ENCODE measurements around the gene PPM1L.
"Not testable (repeated sequence)": the region's sequence is repeated elsewhere in the genome, so short reads cannot be mapped to it uniquely, and the experiment has no call there.

Gene PPM1L

DNA sequence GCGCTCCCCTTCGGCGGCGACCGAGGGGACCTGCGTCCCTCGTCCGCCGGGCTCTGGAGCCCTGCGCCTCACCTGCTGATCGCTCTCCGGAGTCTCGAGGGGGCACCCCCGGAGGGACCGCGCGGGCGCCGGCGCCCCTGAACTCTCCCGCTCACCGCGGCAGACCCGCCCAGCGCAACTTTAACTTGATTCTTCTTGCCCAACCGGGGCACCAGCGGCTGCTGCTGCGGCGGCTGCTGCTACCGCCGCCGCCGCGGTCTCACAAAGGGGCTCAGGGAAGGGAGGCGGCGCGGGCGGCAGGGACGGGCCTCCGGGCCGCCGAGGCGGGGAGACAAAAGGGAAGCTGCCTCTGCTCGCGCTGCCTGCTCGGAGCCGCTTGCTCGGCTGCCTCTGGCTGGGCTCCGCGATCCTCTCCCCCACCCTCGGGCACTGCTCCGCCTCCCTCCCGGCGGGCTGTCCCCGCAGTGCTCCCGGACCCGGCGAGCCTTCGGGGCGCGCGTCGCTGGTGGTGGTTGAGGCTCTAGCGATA, at the start of gene PPM1L:
Gene PPM1L (plus strand): TSS at position 456 of the 529 bp plus-strand sequence.
- peak; percentile 40 to 46 for DNase-seq

DNA sequence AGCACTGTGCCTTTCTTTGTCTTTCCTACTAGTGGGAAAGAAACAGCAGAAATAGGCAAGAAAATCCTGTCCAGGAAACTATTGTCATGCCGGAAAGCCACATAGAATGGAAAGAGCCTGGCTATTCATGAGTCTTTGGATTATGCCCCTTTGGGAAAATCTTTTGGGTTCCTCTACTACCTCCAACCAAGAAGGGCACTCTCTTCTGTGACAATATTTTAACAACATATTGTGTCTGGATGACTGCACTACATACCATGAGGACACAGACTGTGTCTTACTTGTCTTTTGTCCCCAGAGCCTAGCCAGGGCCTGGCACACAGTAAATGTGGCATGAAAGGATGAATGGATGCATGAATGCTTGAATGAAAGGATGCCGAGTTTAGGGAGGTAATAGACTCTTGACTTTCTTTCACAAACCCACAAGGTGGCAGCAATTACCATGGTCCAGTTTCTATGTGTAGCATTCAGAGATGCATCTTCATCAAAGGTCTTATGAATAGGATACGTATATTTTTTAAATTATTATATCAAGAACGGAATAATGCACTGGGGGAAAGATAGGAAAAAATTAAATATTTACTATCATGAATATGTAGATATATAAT, 48.7 kb upstream of the PPM1L start:
- DNase-seq = peak in 1 of 2 donors; percentile 8

DNA sequence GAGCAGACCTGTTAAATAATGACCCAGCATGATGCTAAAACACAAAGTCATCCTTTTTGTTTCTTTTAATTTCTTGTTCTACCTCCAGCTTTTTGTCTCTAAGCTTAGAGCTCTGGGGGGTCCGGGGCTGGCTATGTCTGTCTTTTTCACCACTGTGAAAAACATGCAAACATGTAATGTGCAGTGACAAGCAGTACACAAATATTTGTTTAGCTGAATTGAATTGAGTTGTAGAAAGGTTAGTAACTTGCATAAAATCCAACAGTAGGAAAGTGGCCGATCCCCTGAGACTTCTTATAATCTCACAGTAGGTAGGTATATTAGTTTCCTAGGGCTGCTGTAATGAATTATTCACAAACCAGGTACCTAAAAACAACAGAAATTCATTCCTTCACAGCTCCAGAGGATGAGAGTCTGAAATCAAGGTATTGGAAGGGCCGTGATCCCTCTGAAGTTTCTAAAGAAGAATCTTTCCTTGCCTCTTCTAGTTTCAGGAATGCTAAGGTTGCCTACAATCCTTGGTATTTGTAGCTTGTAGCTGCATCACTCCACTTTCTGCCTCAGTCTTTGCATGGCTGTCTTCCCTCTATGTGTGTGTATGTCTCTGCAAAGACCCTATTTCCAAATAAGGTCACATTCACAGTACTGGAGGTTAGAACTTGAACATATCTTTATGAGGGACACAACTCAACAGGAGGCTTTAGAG, 46.4 kb upstream of the PPM1L start:
- DNase-seq = no peak

DNA sequence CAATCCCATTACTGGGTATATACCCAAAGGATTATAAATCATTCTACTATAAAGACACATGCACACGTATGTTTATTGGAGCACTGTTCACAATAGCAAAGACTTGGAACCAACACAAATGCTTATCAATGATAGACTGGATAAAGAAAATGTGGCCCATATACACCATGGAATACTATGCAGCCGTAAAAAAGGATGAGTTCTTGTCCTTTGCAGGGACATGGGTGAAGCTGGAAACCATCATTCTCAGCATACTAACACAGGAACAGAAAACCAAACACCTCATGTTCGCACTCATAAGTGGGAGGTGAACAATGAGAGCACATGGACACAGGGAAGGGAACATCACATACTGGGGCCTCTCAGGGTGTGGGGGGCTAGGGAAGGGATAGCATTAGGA, 42.9 kb upstream of the PPM1L start:
- not testable (repeated sequence) for DNase-seq

DNA sequence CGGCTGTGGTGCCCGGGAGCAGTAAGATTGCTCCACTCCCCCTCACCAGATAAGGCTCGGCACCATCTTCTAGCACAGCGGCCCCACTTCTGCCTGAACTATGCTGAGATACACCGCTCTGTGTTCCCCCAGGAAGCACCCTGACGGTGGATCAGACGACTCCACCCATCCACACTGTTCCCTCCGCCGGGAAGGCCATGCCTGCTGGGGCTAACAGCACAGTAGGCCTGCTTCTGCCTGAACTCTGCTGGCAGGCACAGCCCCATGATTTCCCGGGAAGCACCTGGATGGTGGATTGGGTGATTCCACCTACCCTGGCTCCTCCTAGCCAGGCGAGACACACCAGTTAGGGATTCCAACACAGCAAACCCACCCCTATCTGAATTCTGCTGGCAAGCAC, 36.3 kb upstream of the PPM1L start:
- DNase-seq = no peak

DNA sequence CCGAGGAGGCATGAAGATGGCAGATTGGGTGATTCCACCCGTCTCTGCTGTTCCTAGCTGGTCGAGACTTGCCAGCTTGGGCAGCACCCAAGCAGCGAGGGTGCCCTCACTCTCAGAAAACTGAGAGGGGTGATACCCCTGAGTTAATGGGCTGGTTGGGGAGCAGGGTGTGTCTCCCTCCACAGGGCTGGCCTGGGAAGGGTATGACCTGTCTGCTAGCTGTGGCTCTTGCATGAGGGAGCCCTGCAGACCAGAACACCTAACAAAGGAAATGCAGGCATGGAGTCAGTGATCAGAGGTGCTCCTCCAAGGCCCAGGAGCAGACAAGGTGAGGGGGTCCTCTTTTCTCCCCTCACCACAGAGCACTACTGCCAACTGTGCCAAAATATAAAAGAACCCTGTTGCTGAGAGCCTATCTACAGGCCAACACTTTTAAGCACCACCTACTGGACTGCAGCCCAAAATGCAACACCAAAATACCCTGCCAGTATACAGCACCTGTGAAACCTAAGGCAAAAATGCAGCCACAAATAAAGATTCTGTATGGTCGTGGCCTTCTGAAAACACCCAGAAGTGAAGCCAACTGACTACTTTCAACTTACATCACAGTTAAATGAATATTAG, 35.8 kb upstream of the PPM1L start:
- no peak for DNase-seq

DNA sequence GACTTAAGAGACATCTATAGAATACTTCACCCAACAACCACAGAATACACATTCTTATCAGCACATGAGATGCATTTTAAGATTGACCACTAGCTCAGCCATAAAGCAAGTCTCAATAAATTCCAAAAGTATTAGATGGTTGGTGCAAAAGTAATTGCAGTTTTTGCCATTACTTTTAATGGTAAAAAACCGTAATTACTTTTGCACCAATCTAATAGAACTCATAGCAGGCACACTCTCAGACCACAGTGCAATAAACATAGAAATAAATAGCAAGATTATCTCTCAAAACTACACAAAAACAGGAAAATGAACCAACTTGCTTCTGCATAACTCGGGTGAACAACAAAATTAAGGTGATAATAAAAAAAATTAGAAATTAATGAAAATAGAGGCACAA, 33.7 kb upstream of the PPM1L start:
- DNase-seq = no peak

DNA sequence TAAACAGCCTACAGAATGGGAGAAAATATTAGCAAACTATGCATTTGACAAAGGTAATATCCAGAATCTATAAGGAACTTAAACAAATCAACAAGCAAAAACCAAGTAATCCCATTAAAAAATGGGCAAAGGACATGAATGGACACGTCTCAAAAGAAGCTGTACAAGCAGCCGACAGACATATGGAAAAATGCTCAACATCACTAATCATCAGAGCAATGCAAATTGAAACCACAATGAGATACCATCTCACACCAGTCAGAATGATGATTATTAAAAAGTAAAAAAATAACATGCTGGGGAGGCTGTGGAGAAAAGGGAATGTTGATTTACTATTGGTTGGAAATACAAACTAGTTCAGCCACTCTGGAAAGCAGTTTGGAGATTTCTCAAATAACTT, 30.7 kb upstream of the PPM1L start:
- no peak for DNase-seq

DNA sequence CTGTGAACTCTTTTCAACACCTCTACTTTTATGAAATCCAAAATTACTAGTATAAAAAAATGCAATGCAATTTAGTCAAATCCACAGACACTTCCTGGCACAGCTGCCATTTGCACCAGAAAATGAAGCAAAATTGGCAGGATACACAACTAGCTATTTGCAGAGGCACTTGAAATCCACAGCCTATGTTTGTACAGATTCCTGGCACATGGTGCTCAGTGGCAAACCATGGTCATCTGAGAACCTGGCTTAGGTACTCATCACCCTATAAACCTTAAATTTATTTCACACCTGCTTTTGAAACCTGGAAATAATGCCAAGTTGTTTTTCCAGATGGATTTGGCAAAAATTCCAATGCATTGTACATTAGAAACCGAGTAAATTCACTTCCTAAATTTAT, 20.2 kb upstream of the PPM1L start:
- no peak for DNase-seq

DNA sequence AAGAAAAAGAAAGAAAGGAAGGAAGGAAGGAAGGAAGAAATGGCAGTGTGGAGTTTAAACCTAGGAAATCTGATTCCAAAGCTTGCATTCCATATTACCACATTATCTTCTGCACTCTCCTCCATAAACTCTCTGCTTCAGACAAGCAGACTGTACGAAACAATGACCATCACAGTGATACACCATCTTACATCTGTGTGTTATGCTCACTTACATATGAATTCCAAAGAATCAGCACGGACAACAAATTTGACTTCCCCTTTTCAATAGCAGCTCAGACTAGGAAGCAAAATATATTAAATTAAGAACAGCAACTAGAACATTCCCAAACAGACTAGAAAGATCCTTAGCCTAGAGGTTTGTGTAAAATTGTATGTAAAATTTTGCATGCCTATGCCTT, 18.0 kb upstream of the PPM1L start:
- DNase-seq = no peak

DNA sequence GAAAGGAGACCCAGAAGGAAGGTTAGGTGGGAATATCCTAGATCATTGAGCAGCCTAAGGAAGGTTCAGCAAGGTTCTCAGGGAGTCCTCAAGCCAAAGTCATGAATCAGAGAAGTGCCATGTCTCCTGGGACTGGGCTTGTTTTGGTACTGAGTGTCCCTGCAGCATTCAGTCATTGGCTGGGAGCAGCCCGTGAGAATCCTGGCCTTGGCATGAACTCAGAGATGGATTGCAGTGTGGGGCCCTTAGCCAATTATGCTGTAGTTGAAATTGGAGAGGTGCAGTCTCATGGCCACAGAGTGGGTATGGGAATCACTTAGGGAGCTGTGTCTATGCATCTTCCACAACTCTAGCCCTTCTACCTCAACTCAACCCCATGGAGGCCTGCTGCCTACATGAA, 17.0 kb upstream of the PPM1L start:
- DNase-seq = no peak

DNA sequence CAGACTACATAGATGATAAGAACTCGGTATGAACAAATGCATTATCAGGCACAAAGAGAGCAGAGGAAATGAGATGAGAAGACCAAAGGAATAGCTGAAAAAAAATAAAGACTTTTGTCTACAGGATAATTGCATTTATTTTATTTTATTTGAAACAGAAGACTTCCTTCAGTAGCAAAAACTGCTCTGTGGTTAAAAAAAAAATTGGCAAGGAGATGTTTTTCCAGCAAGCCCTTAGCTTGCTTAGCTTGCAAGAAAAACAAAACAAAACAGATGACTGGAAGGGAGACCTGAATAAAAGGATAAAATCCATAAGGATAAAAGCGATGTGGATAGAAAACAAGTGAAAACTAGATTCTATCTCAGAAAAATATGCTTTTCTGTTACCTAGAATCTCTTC, 9.1 kb upstream of the PPM1L start:
- no peak for DNase-seq

DNA sequence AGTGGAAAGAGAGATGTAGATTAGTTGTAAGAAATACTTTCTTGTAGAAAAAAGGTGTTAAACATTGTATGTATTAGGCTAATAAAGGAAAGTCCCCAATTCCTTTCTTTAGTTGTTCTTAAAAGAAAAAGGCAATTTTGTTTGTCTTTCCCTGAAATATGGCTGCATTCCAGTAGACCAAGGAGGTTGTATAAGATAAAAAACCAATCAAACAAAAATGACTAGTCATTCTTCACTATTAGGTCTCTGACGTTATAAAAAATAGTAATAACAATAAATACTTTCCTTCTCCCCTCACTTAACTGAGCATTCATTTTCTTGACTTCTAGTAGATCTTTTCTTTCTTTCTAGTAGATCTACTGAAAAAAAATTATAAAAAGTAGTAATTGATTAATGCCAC, 8.6 kb upstream of the PPM1L start:
- DNase-seq = no peak

DNA sequence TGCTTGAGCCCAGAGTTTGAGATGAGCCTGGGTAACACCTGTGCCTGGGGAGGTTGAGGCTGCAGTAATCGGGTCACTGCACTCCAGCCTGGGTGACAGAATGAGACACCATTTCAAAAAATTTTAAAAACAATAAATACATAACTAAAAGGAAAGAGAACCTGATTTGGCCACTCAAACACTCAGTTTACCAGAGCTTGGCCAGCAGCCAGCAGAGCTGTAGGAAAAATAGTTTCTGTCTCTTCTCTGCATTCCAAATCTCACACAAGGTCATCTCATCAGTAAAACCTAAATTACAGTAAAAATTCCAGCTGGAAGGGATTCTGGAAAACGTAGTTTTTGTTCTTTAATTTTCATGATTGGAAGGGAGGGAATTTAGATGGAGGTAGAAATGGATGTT, 7.8 kb upstream of the PPM1L start:
- no peak for DNase-seq

DNA sequence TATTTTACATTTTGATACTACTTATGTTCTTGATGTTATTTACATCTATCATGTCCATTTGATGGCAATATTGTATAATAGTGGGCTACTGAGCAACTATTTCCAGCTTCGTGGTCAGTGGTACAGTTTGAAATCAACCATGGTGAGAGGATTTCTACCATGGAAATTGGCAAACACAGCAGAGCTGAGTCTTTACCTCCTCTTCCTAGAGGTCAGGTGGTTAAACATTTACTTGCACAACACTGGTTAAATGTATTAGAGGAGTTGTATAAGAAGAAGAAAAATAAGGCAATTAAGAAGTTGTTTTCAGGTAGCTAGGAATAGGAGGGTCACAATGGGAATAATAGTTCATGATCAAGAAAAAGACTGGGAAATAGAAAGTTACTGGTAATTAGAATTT, 7.2 kb upstream of the PPM1L start:
- DNase-seq = no peak

DNA sequence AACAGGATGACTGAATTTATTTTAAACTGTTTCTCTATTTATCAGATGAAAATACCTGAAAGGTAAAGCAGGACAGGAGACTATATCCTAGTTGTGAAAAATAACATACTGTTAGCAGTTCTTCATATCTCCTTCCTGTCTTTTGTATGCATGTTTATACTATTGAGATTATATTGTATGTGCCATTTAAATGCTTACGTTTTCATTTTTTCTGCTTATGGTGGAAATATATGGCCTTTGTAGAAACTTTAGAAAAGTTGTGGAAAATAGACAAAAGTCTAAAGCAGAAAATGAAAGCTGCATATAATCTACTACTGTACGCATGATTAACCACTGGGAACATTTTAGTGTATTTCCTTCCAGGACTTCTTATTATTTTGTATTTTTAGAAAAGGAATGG, 2.1 kb upstream of the PPM1L start:
- DNase-seq = no peak

DNA sequence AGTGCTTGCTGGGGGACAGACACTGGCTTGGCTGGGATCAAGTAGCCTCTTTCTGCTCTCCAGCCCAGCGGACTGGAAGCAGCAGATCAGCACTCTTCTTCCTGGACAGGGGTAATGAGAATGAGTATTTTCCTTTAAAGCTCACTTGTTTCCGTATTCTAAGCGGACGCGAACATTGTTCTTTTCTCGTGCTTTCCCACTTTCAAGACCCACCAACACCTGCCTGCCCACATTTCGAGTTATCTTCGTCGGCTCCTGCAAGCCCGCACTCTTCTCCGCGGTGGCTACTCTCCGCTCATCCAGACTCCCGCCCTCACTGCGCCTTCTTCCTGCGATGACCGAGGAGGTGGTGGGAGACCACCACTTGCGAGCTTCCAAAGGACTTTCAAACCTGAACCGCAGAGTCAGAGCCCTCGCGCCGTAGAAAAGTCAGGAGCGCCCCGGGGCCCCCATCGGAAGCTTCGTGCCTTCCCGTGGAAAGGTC, 1.6 kb upstream of the PPM1L start:
- peak in 1 of 2 donors; percentile 1 for DNase-seq

DNA sequence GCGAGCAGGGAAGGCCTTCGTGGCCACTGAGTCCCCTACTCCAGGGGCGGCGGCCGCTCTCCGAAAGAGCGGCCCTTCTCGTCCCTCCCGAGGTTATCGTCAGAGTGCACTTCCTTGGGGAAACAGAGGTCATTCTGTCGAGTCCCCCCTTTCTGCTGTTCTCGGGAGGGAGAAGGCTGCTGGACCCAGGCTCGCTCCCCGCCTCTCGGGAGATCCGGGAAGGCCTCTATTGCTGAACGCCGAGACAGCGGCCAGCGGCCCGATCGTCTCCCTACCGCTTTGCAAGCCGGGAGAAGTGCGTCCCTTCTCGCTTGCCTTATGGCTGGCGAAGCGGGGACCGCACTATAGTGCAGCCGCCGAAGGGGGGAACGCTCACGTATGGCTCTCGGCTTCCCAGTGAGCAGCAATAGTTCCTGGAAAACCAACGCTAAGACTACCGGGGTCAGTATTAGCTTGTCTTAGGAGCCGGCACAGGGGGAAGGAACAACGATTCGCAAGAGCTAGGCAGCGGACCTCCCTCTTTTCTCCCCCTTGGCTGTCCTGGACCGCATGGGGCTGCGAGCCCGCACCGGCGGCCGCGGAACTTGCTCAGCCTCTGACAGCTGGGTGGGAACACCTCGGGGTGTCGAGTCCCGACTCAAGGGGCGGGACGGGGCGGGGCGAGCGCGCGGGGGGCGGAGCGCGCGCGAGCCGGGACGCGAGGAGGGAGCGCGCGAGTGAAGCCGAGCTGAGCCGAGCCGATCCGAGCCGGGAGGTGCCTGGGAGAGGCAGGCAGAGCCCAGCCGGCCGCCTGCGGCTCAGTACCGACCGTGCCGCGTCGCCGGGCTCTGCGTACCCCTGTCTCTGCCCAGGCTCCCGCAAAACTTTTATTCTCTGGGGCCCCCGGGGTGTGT, 930 bp upstream of the PPM1L start:
- peak; percentile 80 to 87 for DNase-seq

DNA sequence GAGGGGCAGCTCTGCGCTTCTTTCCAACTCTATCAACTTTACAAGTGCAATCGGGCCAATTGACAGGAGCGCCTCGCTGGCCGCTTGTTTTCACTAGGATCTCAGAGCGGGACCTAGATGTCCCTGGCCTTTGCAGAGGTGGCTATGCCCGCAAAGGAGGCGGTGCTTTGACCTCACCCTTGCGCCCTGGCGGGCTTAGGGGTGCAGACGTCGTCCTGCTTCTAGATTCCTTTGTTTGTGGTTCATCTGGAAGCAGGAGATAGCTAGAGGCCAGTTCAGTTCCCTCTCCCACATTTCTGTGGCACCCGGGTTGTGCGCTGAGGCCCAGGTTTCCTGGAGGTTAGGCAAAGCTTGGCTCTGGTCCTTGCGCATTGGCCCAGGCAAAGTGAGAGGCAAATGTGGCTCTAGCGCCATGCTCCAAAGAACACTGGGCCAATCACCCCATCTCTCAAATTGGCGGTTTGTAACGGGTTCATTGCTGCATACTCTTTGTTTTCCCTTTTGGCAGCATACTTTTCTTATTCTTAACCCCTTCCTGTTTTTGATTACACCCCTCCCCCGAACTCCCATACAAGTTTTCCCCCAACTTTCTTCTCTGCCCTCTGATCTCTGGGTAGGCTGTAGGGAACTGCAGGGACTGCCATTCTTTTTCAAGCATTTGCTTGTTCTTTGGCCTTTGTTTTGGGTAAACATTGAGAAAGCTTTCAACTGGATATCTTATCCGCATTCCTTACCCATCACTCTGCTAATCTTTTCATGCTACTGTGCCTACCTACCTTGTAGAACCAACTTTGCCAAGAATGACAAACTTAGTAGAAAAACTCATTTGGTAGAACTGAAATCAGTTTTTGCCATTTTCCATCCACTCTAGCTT, 1.4 kb downstream of the PPM1L start:
- DNase-seq = no peak

DNA sequence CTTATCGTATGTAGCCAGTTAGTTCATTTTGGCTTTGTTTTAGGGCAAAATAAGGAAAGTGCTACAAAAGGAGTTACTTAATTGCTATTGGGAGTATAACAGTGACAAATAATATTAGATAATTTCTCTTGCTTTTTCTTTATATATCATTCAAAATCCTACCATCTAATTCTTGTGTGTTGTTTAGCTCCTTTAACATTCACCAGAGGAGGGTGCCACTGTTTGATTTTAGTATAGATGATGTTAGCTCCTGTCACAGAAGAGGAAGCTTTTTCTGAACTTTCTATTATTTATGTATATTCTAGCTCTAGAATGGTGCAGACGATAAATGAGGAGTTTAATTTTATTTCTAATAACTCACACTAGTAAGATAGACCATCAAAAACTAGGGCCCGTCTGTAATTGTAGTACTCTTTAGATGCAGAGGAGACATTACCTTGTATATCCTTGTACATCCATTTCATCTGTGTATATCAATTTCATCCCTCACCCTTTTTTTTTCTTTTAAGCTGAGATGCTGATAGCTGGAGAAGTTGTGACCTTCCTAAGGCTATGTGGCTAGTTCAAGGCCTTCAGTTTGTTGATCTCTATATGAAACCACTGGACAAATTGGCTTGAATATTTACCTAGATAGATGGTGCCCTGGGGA, 3.0 kb downstream of the PPM1L start:
- DNase-seq = no peak

DNA sequence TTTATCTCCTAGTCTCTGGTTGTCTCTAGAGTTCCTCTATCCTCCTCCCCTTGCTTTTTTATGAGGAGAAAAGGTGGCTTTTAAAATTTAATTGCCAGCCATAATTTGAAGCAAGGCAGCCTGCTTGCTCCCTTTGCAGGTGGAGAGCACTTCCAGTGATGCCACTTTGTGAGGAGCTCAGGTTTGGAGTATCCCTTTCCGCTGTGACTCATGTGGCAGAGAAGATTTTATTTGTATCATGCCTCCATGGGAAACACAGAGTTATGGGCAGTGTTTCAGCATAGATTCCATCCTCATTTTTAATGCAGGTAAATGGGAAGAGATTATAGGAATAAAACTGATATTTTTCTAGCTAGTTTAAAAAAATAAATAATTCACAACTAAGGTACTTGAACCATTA, 7.0 kb downstream of the PPM1L start:
- no peak for DNase-seq

DNA sequence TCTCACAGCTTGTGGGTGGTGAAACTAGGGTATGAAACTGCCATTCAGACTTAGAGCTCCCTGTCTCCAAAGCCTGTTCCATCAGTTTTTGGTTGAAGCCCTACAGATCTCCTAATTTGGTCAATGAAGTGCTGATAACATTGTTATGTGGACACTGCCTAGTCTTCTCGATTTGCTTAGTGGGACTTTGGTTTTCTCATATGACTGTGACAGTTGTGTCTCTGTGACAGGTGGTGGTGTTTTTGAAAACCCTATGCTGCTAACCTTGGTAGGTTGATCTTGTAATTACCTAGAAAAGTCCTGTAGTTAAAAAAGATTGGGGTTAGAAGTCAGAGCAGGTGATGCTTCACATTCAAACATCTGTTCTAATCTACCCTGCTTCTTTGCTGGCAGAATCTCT, 9.2 kb downstream of the PPM1L start:
- no peak for DNase-seq

Measured in stimulated activated CD4-positive, alpha-beta T cell treated with anti-CD3 and anti-CD28 coated beads, Interleukin-2, amount 100 ng/mL, for 48 hours (primary cell).